ENCODE results near the gene IER3. TPM values are rescaled to one million over a fixed set of nuclear protein-coding genes. Genes with fewer than 3 reads are reported as not detected.

IER3 gene
- total RNA-seq, 1 donor from 2014 or later = 131 TPM

Other genes with a start within 250 kb of the IER3 start
- 88.2 to 93.1 TPM (median 91.9 TPM) in 3 replicates for gene GNL1, start 188.1 kb downstream of the IER3 start, total RNA-seq
- gene PRR3, start 187.3 kb downstream of the IER3 start, total RNA-seq = 23.7 to 25.5 TPM (median 23.9 TPM) in 3 replicates
- gene ABCF1, start 173.1 kb downstream of the IER3 start, total RNA-seq = 71.4 to 73.6 TPM (median 71.5 TPM) in 3 replicates
- gene PPP1R10, start 127.3 kb downstream of the IER3 start, total RNA-seq = 107 to 120 TPM (median 117 TPM) in 3 replicates
- gene MRPS18B, start 126.7 kb downstream of the IER3 start, total RNA-seq = 29.8 to 33.5 TPM (median 30.2 TPM) in 3 replicates
- 51.0 to 57.0 TPM (median 51.2 TPM) in 3 replicates for gene ATAT1, start 117.7 kb downstream of the IER3 start, total RNA-seq
- 12.0 to 15.8 TPM (median 15.0 TPM) in 3 replicates for gene C6orf136, start 97.4 kb downstream of the IER3 start, total RNA-seq
- 23.5 to 26.7 TPM (median 25.2 TPM) in 3 replicates for gene DHX16, start 71.5 kb downstream of the IER3 start, total RNA-seq
- gene PPP1R18, start 57.9 kb downstream of the IER3 start, total RNA-seq = 28.8 to 30.6 TPM (median 29.5 TPM) in 3 replicates
- 34.6 to 40.2 TPM (median 36.1 TPM) in 3 replicates for gene NRM, start 53.6 kb downstream of the IER3 start, total RNA-seq
- 49.7 to 51.9 TPM (median 49.8 TPM) in 3 replicates for gene MDC1, start 27.3 kb downstream of the IER3 start, total RNA-seq
- gene TUBB, start 24.2 kb downstream of the IER3 start, total RNA-seq = 1,084 to 1,110 TPM (median 1,094 TPM) in 3 replicates
- 96.5 to 101 TPM (median 99.8 TPM) in 3 replicates for gene FLOT1, start 1.9 kb downstream of the IER3 start, total RNA-seq
- 344 to 351 TPM (median 349 TPM) in 3 replicates for gene DDR1, start 140.0 kb upstream of the IER3 start, total RNA-seq
- 62.1 to 65.4 TPM (median 62.2 TPM) in 3 replicates for gene GTF2H4, start 163.7 kb upstream of the IER3 start, total RNA-seq
- gene VARS2, start 169.7 kb upstream of the IER3 start, total RNA-seq = 62.1 to 70.6 TPM (median 67.4 TPM) in 3 replicates
- not detected in 3 replicates for gene SFTA2, start 187.6 kb upstream of the IER3 start, total RNA-seq
- gene MUCL3, start 196.4 kb upstream of the IER3 start, total RNA-seq = not detected in 3 replicates
- gene MUC21, start 239.2 kb upstream of the IER3 start, total RNA-seq = not detected in 3 replicates

Measured in mesothelial cell of epicardium (in vitro differentiated cells).